ENCODE results near the gene LRP2. TPM values are rescaled to one million over a fixed set of nuclear protein-coding genes. Genes with fewer than 3 reads are reported as not detected.

The LRP2 gene
- polyA plus RNA-seq, 2 of the 4 experiments (the other 2 are of a cell fraction): 0.04 TPM; not detected in 1

DNA sequence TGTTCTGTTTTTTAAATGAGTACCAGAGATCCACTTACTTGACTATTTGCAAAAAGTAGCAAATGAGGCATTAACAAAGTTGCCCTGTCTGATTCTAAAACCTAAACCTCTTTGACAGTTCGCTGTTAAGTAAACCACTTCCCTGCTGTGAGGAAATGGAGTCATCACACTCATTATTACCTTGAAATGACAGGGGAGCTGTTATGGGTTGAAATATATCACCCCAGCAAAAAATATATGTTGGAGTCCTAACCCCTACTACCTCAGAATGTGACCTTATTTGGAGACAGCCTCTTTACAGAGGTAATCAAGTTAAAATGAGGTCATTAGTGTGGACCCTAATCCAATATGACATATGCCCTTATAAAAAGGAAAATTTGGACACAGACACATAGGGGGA lies 256.9 kb downstream of the LRP2 start:
- no peak overlapping the region for H3K4me2 ChIP-seq
- no peak for FAIRE-seq
- CTCF ChIA-PET: interaction anchor here (1.1 to 4.8 kb wide), 4 partner anchors 18 to 144 kb away, joined by 3 to 26 read pairs (median 4); no protein-coding TSS in a partner anchor
- no peak overlapping the region for H3K27ac ChIP-seq
- 53% methylated on average over 1 of the region's 1 CpG for WGBS (ENCODE audit: missing lambda C conversion rate)
- no peak overlapping the region for H3K4me3 ChIP-seq
- H3K4me1 ChIP-seq: no peaks in the 10 kb centered on the region
- no peak for DNase-seq (ENCODE audit: low read depth in 1 of 2, low spot score in 1 of 2)
- no peaks in the 10 kb centered on the region for H3K9me3 ChIP-seq
- TF ChIP-seq, protein P1, sequence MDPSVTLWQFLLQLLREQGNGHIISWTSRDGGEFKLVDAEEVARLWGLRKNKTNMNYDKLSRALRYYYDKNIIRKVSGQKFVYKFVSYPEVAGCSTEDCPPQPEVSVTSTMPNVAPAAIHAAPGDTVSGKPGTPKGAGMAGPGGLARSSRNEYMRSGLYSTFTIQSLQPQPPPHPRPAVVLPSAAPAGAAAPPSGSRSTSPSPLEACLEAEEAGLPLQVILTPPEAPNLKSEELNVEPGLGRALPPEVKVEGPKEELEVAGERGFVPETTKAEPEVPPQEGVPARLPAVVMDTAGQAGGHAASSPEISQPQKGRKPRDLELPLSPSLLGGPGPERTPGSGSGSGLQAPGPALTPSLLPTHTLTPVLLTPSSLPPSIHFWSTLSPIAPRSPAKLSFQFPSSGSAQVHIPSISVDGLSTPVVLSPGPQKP (IDR thresholded peaks at IDR 0.05; ENCODE audit: low read depth, low read length): no peak
- TF ChIP-seq ESRRA (IDR thresholded peaks at IDR 0.05; ENCODE audit: borderline replicate concordance, low read length): no peak
- no peak for TF ChIP-seq CBX8 (IDR thresholded peaks at IDR 0.05)
- no peak for TF ChIP-seq JUNB (IDR thresholded peaks at IDR 0.05)
- no peak for TF ChIP-seq MAZ (IDR thresholded peaks at IDR 0.05; ENCODE audit: borderline replicate concordance, low read depth, low read length)
- no peak for TF ChIP-seq NPAS2 (CRISPR knock-in tag; IDR thresholded peaks at IDR 0.05; ENCODE audit: borderline replicate concordance)
- TF ChIP-seq, protein P2, sequence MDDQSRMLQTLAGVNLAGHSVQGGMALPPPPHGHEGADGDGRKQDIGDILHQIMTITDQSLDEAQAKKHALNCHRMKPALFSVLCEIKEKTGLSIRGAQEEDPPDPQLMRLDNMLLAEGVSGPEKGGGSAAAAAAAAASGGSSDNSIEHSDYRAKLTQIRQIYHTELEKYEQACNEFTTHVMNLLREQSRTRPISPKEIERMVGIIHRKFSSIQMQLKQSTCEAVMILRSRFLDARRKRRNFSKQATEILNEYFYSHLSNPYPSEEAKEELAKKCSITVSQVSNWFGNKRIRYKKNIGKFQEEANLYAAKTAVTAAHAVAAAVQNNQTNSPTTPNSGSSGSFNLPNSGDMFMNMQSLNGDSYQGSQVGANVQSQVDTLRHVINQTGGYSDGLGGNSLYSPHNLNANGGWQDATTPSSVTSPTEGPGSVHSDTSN (IDR thresholded peaks at IDR 0.05): no peak
- TF ChIP-seq RARB (CRISPR knock-in tag; IDR thresholded peaks at IDR 0.05): no peak
- no peak for TF ChIP-seq SMC3 (IDR thresholded peaks at IDR 0.05)
- TF ChIP-seq HOXA7 (CRISPR knock-in tag; IDR thresholded peaks at IDR 0.05): no peak
- no peak for TF ChIP-seq ZC3H11A (IDR thresholded peaks at IDR 0.05)
- TF ChIP-seq HEYL (CRISPR knock-in tag; IDR thresholded peaks at IDR 0.05): no peak
- TF ChIP-seq HOXB5 (CRISPR knock-in tag; IDR thresholded peaks at IDR 0.05): no peak
- TF ChIP-seq, protein P3, sequence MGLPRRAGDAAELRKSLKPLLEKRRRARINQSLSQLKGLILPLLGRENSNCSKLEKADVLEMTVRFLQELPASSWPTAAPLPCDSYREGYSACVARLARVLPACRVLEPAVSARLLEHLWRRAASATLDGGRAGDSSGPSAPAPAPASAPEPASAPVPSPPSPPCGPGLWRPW (IDR thresholded peaks at IDR 0.05): no peak
- TF ChIP-seq, protein P4, sequence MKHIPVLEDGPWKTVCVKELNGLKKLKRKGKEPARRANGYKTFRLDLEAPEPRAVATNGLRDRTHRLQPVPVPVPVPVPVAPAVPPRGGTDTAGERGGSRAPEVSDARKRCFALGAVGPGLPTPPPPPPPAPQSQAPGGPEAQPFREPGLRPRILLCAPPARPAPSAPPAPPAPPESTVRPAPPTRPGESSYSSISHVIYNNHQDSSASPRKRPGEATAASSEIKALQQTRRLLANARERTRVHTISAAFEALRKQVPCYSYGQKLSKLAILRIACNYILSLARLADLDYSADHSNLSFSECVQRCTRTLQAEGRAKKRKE (CRISPR knock-in tag; IDR thresholded peaks at IDR 0.05; ENCODE audit: low read depth): no peak
- no peak for ATAC-seq
- POLR2A ChIA-PET: no interaction called here

DNA sequence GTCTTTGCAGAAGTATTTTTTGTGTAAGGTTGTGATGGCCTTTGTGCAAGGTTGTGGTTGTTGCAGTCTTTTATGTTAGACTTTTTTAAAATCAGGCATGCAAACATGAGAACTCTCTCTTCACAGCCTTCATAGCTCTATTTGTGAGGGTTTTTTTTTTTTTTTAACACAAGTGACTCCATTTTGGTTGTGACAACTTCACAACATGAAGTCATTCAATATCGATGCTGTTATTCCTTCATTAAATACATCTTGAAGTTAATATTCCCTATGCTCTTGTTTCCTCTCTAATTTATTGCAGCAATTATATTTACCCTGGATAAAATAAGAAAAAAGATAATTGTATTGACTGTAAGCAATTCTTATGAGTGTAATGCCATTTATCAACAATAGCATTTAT lies 257.5 kb downstream of the LRP2 start:
- ATAC-seq: no peak
- 22% methylated on average over 1 of the region's 1 CpG for WGBS (ENCODE audit: missing lambda C conversion rate)
- FAIRE-seq: no peak
- Histone ChIP-seq H3K4me2 (no peak overlapping the region), H3K4me1 (no peaks in the 10 kb centered on the region), H3K9me3 (no peaks in the 10 kb centered on the region), H3K27ac (no peak overlapping the region), H3K4me3 (no peak overlapping the region)
- CTCF ChIA-PET: interaction anchor here (0.8 kb wide), 1 partner anchor 27 kb away, joined by 3 read pairs; no protein-coding TSS in a partner anchor
- DNase-seq (ENCODE audit: low read depth in 1 of 2, low spot score in 1 of 2): no peak
- POLR2A ChIA-PET: no interaction called here
- TF ChIP-seq, protein P5, sequence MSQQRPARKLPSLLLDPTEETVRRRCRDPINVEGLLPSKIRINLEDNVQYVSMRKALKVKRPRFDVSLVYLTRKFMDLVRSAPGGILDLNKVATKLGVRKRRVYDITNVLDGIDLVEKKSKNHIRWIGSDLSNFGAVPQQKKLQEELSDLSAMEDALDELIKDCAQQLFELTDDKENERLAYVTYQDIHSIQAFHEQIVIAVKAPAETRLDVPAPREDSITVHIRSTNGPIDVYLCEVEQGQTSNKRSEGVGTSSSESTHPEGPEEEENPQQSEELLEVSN (IDR thresholded peaks at IDR 0.05; ENCODE audit: borderline replicate concordance, low read depth): no peak

DNA sequence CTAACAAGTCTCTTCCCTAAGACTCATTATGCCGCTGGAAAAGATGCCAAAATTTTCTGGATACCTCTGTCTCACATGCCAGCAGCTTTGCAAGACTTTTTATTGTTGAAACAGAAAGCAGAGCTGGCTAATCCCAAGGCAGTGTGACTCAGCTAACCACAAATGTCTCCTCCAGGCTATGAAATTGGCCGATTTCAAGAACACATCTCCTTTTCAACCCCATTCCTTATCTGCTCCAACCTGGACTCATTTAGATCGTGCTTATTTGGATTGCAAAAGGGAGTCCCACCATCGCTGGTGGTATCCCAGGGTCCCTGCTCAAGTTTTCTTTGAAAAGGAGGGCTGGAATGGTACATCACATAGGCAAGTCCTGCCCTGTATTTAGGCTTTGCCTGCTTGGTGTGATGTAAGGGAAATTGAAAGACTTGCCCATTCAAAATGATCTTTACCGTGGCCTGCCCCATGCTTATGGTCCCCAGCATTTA lies 266.7 kb downstream of the LRP2 start:
- H3K4me3 ChIP-seq: no peak overlapping the region
- DNase-seq (ENCODE audit: low read depth in 1 of 2, low spot score in 1 of 2): peak in 1 of 2 experiments; percentile 30
- 28% methylated on average over 5 of the region's 5 CpGs for WGBS (ENCODE audit: missing lambda C conversion rate)
- POLR2A ChIA-PET: no interaction called here
- TF ChIP-seq MAFK (IDR thresholded peaks at IDR 0.05; ENCODE audit: partially characterized antibody) (no peak), ZFP36 (IDR thresholded peaks at IDR 0.05; ENCODE audit: borderline replicate concordance, partially characterized antibody) (no peak), FOXS1 (CRISPR knock-in tag; IDR thresholded peaks at IDR 0.05) (no peak), CEBPB (IDR thresholded peaks at IDR 0.05) (no peak), JUNB (IDR thresholded peaks at IDR 0.05) (peak; percentile 24; the same call in 1 of the 2 replicates), FOSL2 (IDR thresholded peaks at IDR 0.05) (peak; percentile 44; the same call in 1 of the 2 replicates), FOSL2 (CRISPR knock-in tag; IDR thresholded peaks at IDR 0.05) (no peak)
- H3K9me3 ChIP-seq: no peaks in the 10 kb centered on the region
- H3K4me1 ChIP-seq: peaks cover 31% of the 10 kb centered on the region
- CTCF ChIA-PET: interaction anchor here (0.8 to 5.0 kb wide), 6 partner anchors 13 to 181 kb away, joined by 3 to 40 read pairs (median 3); no protein-coding TSS in a partner anchor
- peak overlapping the region; percentile 37 to 54; a peak in 5 of 6 replicates for H3K27ac ChIP-seq
- no peak for FAIRE-seq
- peak overlapping the region; percentile 60 for H3K4me2 ChIP-seq
- peak; percentile 72 to 80; a peak in 5 of 6 replicates for ATAC-seq
